ENCODE results near the gene FGR.

DNA sequence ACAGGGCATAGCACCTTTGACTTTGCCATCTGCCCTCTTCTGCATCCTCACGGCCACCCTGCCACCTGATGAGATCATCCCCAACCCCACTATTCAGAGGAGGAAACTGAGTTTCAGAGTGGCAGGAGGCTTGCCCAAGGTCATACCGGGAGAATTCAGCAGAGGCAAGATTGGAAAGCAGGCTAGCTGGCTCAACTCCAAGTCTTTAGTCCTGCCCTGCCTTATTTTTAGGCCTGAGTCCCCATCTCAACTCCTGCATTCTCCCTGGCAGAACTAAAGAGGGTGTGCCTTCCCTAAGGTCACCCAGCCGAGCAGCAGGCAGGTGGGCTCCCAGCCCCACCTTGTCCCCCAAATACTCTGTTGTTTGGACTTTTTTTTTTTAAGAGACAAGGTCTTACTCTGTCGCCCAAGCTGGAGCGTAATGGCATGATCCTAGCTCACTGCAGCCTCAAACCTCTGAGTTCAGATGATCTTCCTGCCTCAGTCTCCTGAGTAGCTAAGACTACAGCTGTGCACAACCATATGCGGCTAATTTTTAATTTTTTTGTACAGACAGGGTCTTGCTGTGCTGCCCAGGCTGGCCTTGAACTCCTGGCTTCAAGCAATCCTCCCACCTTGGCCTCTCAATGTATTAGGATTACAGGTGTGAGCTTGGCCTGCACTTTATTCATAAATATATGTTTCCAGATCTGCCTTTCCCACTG, 13.8 kb upstream of the FGR start:
- TF ChIP-seq, protein P1, sequence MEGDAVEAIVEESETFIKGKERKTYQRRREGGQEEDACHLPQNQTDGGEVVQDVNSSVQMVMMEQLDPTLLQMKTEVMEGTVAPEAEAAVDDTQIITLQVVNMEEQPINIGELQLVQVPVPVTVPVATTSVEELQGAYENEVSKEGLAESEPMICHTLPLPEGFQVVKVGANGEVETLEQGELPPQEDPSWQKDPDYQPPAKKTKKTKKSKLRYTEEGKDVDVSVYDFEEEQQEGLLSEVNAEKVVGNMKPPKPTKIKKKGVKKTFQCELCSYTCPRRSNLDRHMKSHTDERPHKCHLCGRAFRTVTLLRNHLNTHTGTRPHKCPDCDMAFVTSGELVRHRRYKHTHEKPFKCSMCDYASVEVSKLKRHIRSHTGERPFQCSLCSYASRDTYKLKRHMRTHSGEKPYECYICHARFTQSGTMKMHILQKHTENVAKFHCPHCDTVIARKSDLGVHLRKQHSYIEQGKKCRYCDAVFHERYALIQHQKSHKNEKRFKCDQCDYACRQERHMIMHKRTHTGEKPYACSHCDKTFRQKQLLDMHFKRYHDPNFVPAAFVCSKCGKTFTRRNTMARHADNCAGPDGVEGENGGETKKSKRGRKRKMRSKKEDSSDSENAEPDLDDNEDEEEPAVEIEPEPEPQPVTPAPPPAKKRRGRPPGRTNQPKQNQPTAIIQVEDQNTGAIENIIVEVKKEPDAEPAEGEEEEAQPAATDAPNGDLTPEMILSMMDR (IDR thresholded peaks at IDR 0.05; ENCODE audit: insufficient read depth, low read depth, low read length), result no peak
- no peak for TF ChIP-seq EZH2 (IDR thresholded peaks at IDR 0.05; ENCODE audit: insufficient read depth, low read length)

Data from astrocyte (in vitro differentiated cells and primary cell).